Measurements from ENCODE around the gene NAIF1. TPM values are rescaled to one million over a fixed set of nuclear protein-coding genes. Genes with fewer than 3 reads are reported as not detected.
A peak's percentile ranks its signal among the peaks of the same experiment; 100 is the strongest.

The NAIF1 gene
- total and polyA plus RNA-seq, 10 donors: 9.3 to 15.4 (median 11.5) TPM

DNA sequence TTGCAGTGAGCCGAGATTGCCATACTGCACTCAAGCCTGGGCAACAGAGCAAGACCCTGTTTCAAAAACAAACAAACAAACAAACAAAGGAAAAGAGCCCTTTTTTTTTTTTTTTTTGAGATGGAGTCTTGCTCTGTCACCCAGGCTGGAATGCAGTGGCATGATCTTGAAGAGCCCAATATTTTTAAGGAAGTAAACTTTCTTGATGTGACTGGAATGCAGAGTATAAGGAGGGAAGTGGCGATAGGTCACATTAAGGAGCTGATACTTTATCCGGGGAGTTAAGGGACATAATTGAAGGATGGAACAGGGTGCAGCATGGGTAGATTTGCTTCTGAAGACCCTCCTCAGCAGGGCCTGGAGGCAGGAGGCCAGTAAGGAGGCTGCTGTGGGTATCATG, 13.0 kb downstream of the NAIF1 start:
- Histone ChIP-seq H3K27me3 (replicated peaks in 1 of 7) (no peaks in the 10 kb centered on the region), H3K4me1 (peaks cover 5 to 66% (median 24%) of the 10 kb centered on the region in 6 donors), H3K9me3 (no peaks in the 10 kb centered on the region), H3K27ac (peak overlapping the region in 7 of 8 donors; percentile 22 to 88 (median 83)), H3K36me3 (no peaks in the 10 kb centered on the region), H3K4me3 (no peak overlapping the region)
- intact Hi-C loops (cut with DNase I; ENCODE audit: low total_unique reads): no loop called here
- no peak for TF ChIP-seq CTCF (IDR thresholded peaks at IDR 0.05 in 8 of 11, conservative IDR thresholded peaks at IDR 0.05 in 3 of 11)
- TF ChIP-seq POLR2AphosphoS5 (IDR thresholded peaks at IDR 0.05): no peak
- TF ChIP-seq POLR2A (IDR thresholded peaks at IDR 0.05): no peak
- DNase-seq: no peak
- WGBS, 5 donors: 58 to 79% (median 63%) methylated on average over 3 of the region's 3 CpGs

- Histone ChIP-seq H3K36me3 (no peaks in the 10 kb centered on the region), H3K27me3 (replicated peaks in 1 of 7) (no peaks in the 10 kb centered on the region), H3K4me1 (peaks cover 5 to 63% (median 24%) of the 10 kb centered on the region in 6 donors), H3K4me3 (no peak overlapping the region), H3K9me3 (no peaks in the 10 kb centered on the region), H3K27ac (peak overlapping the region in 7 of 8 donors; percentile 41 to 88 (median 83))
- peak; percentile 78 for DNase-seq
- 51 to 78% (median 70%) methylated on average over 11 of the region's 11 CpGs for WGBS, 5 donors
- intact Hi-C loops (cut with DNase I; ENCODE audit: low total_unique reads): no loop called here
- no peak for TF ChIP-seq POLR2A (IDR thresholded peaks at IDR 0.05)
- TF ChIP-seq CTCF (IDR thresholded peaks at IDR 0.05 in 8 of 11, conservative IDR thresholded peaks at IDR 0.05 in 3 of 11): no peak
- TF ChIP-seq POLR2AphosphoS5 (IDR thresholded peaks at IDR 0.05): peak in 1 of 3 donors; percentile 60
Measured at GRCh38 chr9:128053560-128053959, 13.6 kb downstream of the NAIF1 start.

DNA sequence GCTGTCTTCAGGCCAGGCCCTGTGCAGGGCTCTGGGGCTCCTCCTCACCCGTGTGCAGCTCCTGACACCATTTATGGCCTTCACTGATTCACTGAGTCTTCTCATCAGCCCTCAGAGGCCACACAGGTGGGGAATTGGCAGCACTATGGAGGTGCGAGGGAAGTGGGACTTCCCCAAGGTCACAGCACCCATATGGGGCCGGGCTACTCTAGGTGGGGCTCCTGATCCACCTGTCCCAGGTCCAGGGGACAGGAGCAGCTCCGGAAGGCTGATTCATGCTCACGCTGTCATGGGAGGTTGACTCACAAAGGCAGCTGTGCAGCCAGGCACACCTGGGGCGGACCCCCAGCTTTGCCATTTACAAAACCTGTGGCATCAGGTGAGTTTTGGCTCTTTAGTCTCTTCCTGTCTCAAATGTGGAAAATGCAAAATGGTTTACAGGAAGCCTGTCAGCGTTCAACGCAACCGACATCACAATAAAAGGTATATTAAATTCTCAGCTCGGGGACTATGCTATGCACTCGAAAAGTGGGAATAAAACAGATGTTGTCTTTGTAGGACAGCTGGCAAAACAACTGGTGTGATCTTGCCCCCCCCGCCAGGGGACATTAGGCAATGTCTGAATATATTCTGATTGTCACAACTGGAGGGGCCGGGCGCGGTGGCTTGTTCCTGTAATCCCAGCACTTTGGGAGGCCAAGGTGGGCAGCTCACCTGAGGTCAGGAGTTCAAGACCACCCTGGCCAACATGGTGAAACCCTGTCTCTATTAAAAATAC, 15.0 kb downstream of the NAIF1 start:
- WGBS, 5 donors: 76 to 92% (median 85%) methylated on average over 11 to 15 of the region's 15 CpGs
- H3K27ac ChIP-seq: peak overlapping the region in 1 of 8 donors; percentile 85
- no peaks in the 10 kb centered on the region for H3K36me3 ChIP-seq
- peaks cover 5 to 51% (median 21%) of the 10 kb centered on the region in 6 donors for H3K4me1 ChIP-seq
- DNase-seq: no peak
- no peaks in the 10 kb centered on the region for H3K9me3 ChIP-seq
- TF ChIP-seq POLR2A (IDR thresholded peaks at IDR 0.05) (no peak), POLR2AphosphoS5 (IDR thresholded peaks at IDR 0.05) (no peak), CTCF (IDR thresholded peaks at IDR 0.05 in 8 of 11, conservative IDR thresholded peaks at IDR 0.05 in 3 of 11) (no peak)
- intact Hi-C loops (cut with DNase I; ENCODE audit: low total_unique reads): no loop called here
- no peak overlapping the region for H3K4me3 ChIP-seq
- H3K27me3 ChIP-seq (replicated peaks in 1 of 7): no peaks in the 10 kb centered on the region

- intact Hi-C loops (cut with DNase I; ENCODE audit: low total_unique reads): loop anchor here (10.0 kb wide), 1 partner anchor 45 kb away; no protein-coding TSS in a partner anchor
- Histone ChIP-seq H3K36me3 (no peaks in the 10 kb centered on the region), H3K4me3 (no peak overlapping the region), H3K4me1 (peaks cover 0 to 31% (median 8%) of the 10 kb centered on the region in 6 donors), H3K9me3 (no peaks in the 10 kb centered on the region), H3K27me3 (replicated peaks in 1 of 7) (no peaks in the 10 kb centered on the region), H3K27ac (peak overlapping the region in 3 of 8 donors; percentile 5 to 50 (median 24))
- no peak for TF ChIP-seq POLR2A (IDR thresholded peaks at IDR 0.05)
- no peak for TF ChIP-seq CTCF (IDR thresholded peaks at IDR 0.05 in 8 of 11, conservative IDR thresholded peaks at IDR 0.05 in 3 of 11)
- no peak for TF ChIP-seq POLR2AphosphoS5 (IDR thresholded peaks at IDR 0.05)
- WGBS, 5 donors: 39 to 59% (median 47%) methylated on average over 3 of the region's 3 CpGs
- no peak for DNase-seq
Measured at GRCh38 chr9:128049843-128050242, 17.3 kb downstream of the NAIF1 start.

All from spleen (tissue), 11 donors.